T-helper 2 cell treated with Interferon-gamma antibody and Interleukin-4, amounts not matched to agents 100 ng/mL and 5 ng/mL, for 36 hours (primary cell): ENCODE data around the gene VCL. TPM values are rescaled to one million over a fixed set of nuclear protein-coding genes. Genes with fewer than 3 reads are reported as not detected.
"Not testable (repeated sequence)": the region's sequence is repeated elsewhere in the genome, so short reads cannot be mapped to it uniquely, and the experiment has no call there.

Experiments used
- intact Hi-C: fragments of 100-400 bp; cut with micrococcal nuclease; formaldehyde crosslinking; loops from one replicate; pipeline ENCODE4 v1.15.1; 2023
- total RNA-seq: library from RNA; stranded (reverse); gene quantifications from 2 replicates; pipeline ENCODE4 v1.2.3, GENCODE V29; 2022

The VCL gene
- total RNA-seq, 1 donor from 2014 or later: 64.1 TPM

- intact Hi-C loops: no loop called here
Observed at GRCh38 chr10:74097776-74098175, 99.9 kb downstream of the VCL start.

- intact Hi-C loops: no loop called here
Observed at GRCh38 chr10:74099420-74099819, 101.5 kb downstream of the VCL start.

DNA sequence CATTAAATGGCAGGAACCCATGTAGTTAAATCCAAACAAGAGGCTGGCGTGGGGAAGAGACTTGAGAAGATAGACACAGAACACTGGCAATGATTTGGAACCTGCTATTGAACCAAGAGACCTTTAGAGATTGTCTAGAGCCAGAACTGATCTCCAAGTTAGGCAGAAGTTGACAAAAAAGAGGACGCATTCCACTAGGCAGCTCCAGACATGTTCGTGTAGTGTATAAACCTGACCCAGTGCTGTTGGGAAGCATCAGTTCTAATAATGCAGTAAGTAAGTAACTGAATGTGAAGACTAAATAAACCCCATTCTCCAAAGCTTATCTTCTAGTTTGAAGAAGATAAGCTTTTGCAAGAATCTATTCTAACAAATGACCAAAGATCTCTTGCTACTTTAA lies 101.9 kb downstream of the VCL start:
- intact Hi-C loops: loop anchor here (5.0 kb wide), 1 partner anchor 213 kb away; no protein-coding TSS in a partner anchor

GRCh38 chr10:74103560-74104258 lies 105.8 kb downstream of the VCL start:
- intact Hi-C loops: loop anchor here (5.0 kb wide), 1 partner anchor 216 kb away; no protein-coding TSS in a partner anchor

GRCh38 chr10:74104480-74104879 lies 106.6 kb downstream of the VCL start:
- intact Hi-C loops: loop anchor here (5.0 kb wide), 1 partner anchor 217 kb away; no protein-coding TSS in a partner anchor

- intact Hi-C loops: loop anchor here (5.0 kb wide), 1 partner anchor 218 kb away; no protein-coding TSS in a partner anchor
Observed at GRCh38 chr10:74104996-74105395, 107.1 kb downstream of the VCL start.

GRCh38 chr10:74107391-74107790 lies 109.5 kb downstream of the VCL start:
- intact Hi-C loops: no loop called here

- intact Hi-C loops: no loop called here
Observed at GRCh38 chr10:74109452-74109851, 111.5 kb downstream of the VCL start.

GRCh38 chr10:74110120-74110519 lies 112.2 kb downstream of the VCL start:
- intact Hi-C loops: no loop called here

DNA sequence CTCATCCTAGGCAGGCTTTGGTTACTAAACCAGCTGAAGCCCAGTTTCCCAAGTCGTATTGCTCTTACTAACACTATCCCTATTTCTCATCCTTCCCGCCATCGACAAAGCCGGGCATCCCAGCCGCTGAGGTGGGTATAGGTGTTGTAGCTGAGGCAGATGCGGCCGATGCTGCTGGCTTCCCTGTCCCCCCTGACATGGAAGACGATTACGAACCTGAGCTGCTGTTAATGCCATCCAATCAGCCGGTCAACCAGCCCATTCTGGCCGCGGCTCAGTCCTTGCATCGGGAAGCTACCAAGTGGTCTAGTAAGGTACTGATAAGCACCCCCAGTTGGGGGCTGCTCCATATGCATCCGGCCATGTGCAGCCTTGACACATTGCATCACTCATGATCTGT lies 113.9 kb downstream of the VCL start:
- intact Hi-C loops: no loop called here

- intact Hi-C loops: no loop called here
Observed at GRCh38 chr10:74113546-74113945, 115.6 kb downstream of the VCL start.

DNA sequence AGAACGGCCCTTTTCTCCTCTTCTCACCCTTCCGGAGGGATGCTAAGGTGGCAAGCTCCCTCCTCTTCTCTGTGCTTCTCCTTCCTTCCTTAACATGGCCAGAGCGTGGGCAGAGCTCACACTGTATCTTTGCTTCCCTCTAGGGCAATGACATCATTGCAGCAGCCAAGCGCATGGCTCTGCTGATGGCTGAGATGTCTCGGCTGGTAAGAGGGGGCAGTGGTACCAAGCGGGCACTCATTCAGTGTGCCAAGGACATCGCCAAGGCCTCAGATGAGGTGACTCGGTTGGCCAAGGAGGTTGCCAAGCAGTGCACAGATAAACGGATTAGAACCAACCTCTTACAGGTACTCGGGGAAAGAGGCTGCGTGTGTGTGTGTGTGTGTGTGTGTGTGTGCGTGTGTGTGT lies 116.1 kb downstream of the VCL start:
- intact Hi-C loops: no loop called here

DNA sequence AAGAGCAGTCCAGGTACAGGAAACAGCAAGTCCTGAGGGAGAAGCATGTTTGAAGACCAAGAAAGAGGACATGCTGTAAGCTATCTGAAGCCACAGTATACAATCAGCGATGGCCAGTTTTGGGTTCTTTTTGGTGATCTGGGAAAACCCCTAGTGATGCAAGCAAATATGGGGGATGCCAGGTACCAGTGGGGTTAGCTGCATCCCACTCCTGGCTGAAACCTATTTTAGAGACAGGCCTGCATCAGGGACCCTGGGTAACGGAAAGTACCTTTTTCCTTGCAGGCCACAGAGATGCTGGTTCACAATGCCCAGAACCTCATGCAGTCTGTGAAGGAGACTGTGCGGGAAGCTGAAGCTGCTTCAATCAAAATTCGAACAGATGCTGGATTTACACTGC lies 119.8 kb downstream of the VCL start:
- intact Hi-C loops: no loop called here

GRCh38 chr10:74118804-74119203 lies 120.9 kb downstream of the VCL start:
- intact Hi-C loops: no loop called here

DNA sequence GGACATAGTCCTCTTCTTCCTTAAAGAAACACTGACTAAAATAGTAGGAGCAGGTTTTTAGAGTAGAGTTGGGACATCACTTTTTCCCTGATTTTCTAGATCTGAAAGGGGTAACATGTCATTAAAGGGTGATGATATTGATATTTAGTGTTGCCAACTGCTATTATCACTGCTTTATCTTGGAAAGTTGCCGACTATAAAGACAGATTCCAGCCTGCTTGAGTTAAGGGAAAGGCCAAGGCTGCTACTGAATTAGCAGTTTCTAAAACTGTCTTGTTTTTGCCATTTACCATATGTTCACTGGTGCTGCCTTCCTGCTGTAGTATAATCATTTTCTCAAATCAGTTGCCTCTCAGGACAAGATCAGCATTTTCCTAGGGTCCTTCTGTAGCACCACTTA lies 123.0 kb downstream of the VCL start:
- intact Hi-C loops: loop anchor here (10.0 kb wide), 1 partner anchor 114 kb away; no protein-coding TSS in a partner anchor

DNA sequence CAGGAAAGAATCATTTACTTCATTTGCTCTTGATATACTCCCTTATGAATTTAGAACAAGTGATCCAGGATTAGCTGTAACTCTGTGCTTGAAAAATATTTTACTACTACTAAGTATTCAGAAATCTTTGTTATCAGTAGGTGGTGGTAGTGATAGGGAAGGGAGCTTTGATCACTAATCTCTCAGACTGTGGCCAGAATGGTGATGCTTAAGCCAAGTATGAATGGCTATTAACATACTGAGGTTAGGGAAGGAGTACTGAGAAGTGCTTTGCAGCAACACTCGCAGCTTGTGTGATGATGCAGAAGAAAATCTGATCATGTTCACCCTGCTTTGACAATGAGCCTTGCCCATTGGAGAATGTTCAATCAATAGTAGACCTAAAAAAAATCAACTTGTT lies 123.5 kb downstream of the VCL start:
- intact Hi-C loops: loop anchor here (10.0 kb wide), 1 partner anchor 113 kb away; no protein-coding TSS in a partner anchor

- intact Hi-C loops: loop anchor here (10.0 kb wide), 1 partner anchor 113 kb away; no protein-coding TSS in a partner anchor
Observed at GRCh38 chr10:74122060-74122459, 124.1 kb downstream of the VCL start.

DNA sequence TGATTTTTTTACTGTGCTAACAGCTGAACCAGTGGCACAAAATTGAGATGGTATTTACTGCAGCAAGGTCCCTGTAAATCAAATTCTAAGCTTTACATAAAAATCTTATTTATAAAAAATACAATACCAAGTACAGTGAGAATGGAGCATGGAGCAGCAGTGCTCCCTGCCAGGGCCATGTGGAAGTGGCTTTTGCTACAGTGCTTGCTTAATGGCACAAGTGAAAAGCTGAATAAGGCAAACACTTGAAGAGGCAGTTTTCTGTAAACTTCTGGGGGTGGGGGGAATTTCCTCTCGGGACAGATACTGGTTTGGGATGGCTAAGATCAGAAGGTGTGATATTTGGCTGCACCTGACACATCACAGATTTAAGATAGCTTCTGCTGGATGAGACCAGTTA lies 125.2 kb downstream of the VCL start:
- intact Hi-C loops: loop anchor here (10.0 kb wide), 1 partner anchor 112 kb away; no protein-coding TSS in a partner anchor

- intact Hi-C loops: no loop called here
Observed at GRCh38 chr10:74133923-74134820, 136.3 kb downstream of the VCL start.

GRCh38 chr10:74135452-74135851 lies 137.5 kb downstream of the VCL start:
- intact Hi-C loops: no loop called here

- intact Hi-C loops: no loop called here
Observed at GRCh38 chr10:74137992-74138391, 140.1 kb downstream of the VCL start.

GRCh38 chr10:74138596-74138995 lies 140.7 kb downstream of the VCL start:
- intact Hi-C loops: not testable (repeated sequence)
